ENCODE results near the gene ANKRD36C. TPM values are rescaled to one million over a fixed set of nuclear protein-coding genes. Genes with fewer than 3 reads are reported as not detected.
"Not testable (repeated sequence)": the region's sequence is repeated elsewhere in the genome, so short reads cannot be mapped to it uniquely, and the experiment has no call there.

ANKRD36C gene
- total and polyA plus RNA-seq, 2 of the 4 experiments (the other 2 are of a cell fraction): 2.2 to 27.1 TPM

DNA sequence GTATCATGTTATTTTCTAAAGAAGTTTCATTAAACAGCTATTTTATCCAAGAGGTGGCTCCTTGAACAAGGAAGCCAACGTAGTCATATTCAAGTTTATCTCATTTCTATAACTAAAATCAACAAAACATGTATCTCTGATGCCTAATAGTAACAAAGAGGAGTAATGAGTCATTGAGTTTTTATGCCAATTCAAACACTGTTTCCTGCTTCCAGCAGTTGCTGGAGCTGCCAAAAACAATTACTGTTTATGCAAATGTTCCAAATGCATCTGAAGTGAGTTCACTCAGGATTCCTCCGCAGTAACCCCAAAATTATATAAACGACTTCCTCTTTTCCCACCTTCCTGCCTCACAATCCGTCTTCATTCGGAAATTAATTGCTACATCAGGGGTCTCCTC lies 80.2 kb downstream of the ANKRD36C start:
- H3K4me2 ChIP-seq (ENCODE audit: low read depth, low read length); ATAC-seq (ENCODE audit: low read depth); in situ Hi-C loops (cut with MboI; ENCODE audit: low sequenced_read_pairs); H3K14ac ChIP-seq (replicated peaks; ENCODE audit: low read depth, low read length); H2AFZ ChIP-seq (replicated peaks; ENCODE audit: low read length, poor library complexity); H3K36me3 ChIP-seq (ENCODE audit: control insufficient read depth, insufficient read depth, low read length); H3K56ac ChIP-seq (ENCODE audit: extremely low read depth, insufficient read depth, low read length); H3K18ac ChIP-seq (ENCODE audit: low read depth, low read length); H2AK5ac ChIP-seq (ENCODE audit: low read depth, low read length); dilution Hi-C loops (cut with HindIII; ENCODE audit: low sequenced_read_pairs, unreplicated experiment); H3K9me3 ChIP-seq (ENCODE audit: control insufficient read depth, insufficient read depth, low read length); CTCF ChIA-PET; POLR2A ChIA-PET (ENCODE audit: unreplicated experiment); H3K4me3 ChIP-seq (ENCODE audit: insufficient read depth, low read depth, low read length); H2BK20ac ChIP-seq (ENCODE audit: low read depth, low read length); H4K8ac ChIP-seq (ENCODE audit: low read depth in 2 of 2, low read length in 2 of 2); H3K9me1 ChIP-seq (ENCODE audit: insufficient read depth, low read length); H3K27ac ChIP-seq (ENCODE audit: insufficient read depth, low read length); H3K23ac ChIP-seq (ENCODE audit: low read depth, low read length); H2BK5ac ChIP-seq (ENCODE audit: low read depth, low read length, poor library complexity, severe bottlenecking); H4K20me1 ChIP-seq (ENCODE audit: insufficient read depth, low read length); H3K4ac ChIP-seq (ENCODE audit: low read depth, low read length); BruUV-seq (replicated peaks); H4K91ac ChIP-seq (ENCODE audit: insufficient read depth, low read depth, low read length); H2BK15ac ChIP-seq (ENCODE audit: low read depth, low read length); H3K27me3 ChIP-seq (ENCODE audit: control insufficient read depth, insufficient read depth, low read length); H4K5ac ChIP-seq (ENCODE audit: low read depth, low read length); H2BK120ac ChIP-seq (ENCODE audit: low read depth, low read length); intact Hi-C loops (cut with micrococcal nuclease); H3K79me1 ChIP-seq (ENCODE audit: low read depth in 1 of 2, low read length in 2 of 2); H3K4me1 ChIP-seq (ENCODE audit: control insufficient read depth, insufficient read depth, low read length); H3K9ac ChIP-seq (ENCODE audit: low read depth, low read length); H2AK9ac ChIP-seq (replicated peaks; ENCODE audit: low read depth, low read length, poor library complexity): not testable (repeated sequence)
- 0 out of 2 replicates have a peak, but pooled peaks have one; percentile 49 for TF ChIP-seq FOS (IDR thresholded peaks at IDR 0.05; ENCODE audit: low read depth, low read length)
- no CpG with 5 or more reads among the region's 5 CpGs for WGBS, 2 experiments (ENCODE audit: extremely low coverage in 2 of 2, insufficient read length in 1 of 2)
- peak; percentile 84 for DNase-seq

DNA sequence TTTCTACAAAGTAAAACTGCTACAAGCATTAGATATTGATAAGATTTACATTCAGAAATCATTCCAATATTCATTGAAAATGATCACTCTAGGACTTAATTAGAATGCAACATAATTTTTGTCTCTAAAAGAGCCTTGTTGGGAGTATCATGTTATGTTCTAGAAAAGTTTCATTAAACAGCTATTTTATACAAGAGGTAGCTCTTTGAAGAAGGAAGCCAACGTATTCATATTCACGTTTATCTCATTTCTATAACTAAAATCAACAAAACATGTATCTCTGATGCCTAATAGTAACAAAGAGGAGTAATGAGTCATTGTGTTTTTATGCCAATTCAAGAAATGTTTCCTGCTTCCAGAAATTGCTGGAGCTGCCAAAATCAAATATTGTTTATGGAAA lies 97.2 kb downstream of the ANKRD36C start:
- H3K4ac ChIP-seq (ENCODE audit: low read depth, low read length); H3K56ac ChIP-seq (ENCODE audit: extremely low read depth, insufficient read depth, low read length); intact Hi-C loops (cut with micrococcal nuclease); BruUV-seq (replicated peaks); H4K20me1 ChIP-seq (ENCODE audit: insufficient read depth, low read length); H3K27me3 ChIP-seq (ENCODE audit: control insufficient read depth, insufficient read depth, low read length); H3K18ac ChIP-seq (ENCODE audit: low read depth, low read length); POLR2A ChIA-PET (ENCODE audit: unreplicated experiment); ATAC-seq (ENCODE audit: low read depth); H2AK5ac ChIP-seq (ENCODE audit: low read depth, low read length); H3K27ac ChIP-seq (ENCODE audit: insufficient read depth, low read length); H3K23ac ChIP-seq (ENCODE audit: low read depth, low read length); H4K5ac ChIP-seq (ENCODE audit: low read depth, low read length); H2BK15ac ChIP-seq (ENCODE audit: low read depth, low read length); H3K14ac ChIP-seq (replicated peaks; ENCODE audit: low read depth, low read length); dilution Hi-C loops (cut with HindIII; ENCODE audit: low sequenced_read_pairs, unreplicated experiment); in situ Hi-C loops (cut with MboI; ENCODE audit: low sequenced_read_pairs); H2BK20ac ChIP-seq (ENCODE audit: low read depth, low read length); DNase-seq; H4K91ac ChIP-seq (ENCODE audit: insufficient read depth, low read depth, low read length); H3K36me3 ChIP-seq (ENCODE audit: control insufficient read depth, insufficient read depth, low read length); H4K8ac ChIP-seq (ENCODE audit: low read depth in 2 of 2, low read length in 2 of 2); H3K79me1 ChIP-seq (ENCODE audit: low read depth in 1 of 2, low read length in 2 of 2); H2AK9ac ChIP-seq (replicated peaks; ENCODE audit: low read depth, low read length, poor library complexity); H3K4me3 ChIP-seq (ENCODE audit: insufficient read depth, low read depth, low read length); H2BK120ac ChIP-seq (ENCODE audit: low read depth, low read length); H3K9ac ChIP-seq (ENCODE audit: low read depth, low read length); H2AFZ ChIP-seq (replicated peaks; ENCODE audit: low read length, poor library complexity); H3K4me2 ChIP-seq (ENCODE audit: low read depth, low read length); H3K4me1 ChIP-seq (ENCODE audit: control insufficient read depth, insufficient read depth, low read length); H3K9me1 ChIP-seq (ENCODE audit: insufficient read depth, low read length); H3K9me3 ChIP-seq (ENCODE audit: control insufficient read depth, insufficient read depth, low read length); CTCF ChIA-PET; H2BK5ac ChIP-seq (ENCODE audit: low read depth, low read length, poor library complexity, severe bottlenecking): not testable (repeated sequence)
- no CpG with 5 or more reads among the region's 2 CpGs for WGBS, 2 experiments (ENCODE audit: extremely low coverage in 2 of 2, insufficient read length in 1 of 2)
